Panc1 (cell line): Measurements from ENCODE around the gene ATP2B2. TPM values are rescaled to one million over a fixed set of nuclear protein-coding genes. Genes with fewer than 3 reads are reported as not detected.

Experiments used
- ATAC-seq: fragments of 200-7000 bp; cut with Tn5 transposase; 2 replicates; pipeline ENCODE4 v1.9.1; 2020; ENCODE audit warnings: mild to moderate bottlenecking, moderate library complexity
- BruUV-seq: library from RNA; stranded (reverse); fragments of 400-500 nt; replicated peaks from 2 replicates; lab custom pipeline; 2021; lab: Mats Ljungman, UMichigan
- CTCF ChIA-PET: fragments of 300-600 bp; sonication (Branson Sonifier 250); formaldehyde crosslinking; loops from one replicate; lab custom pipeline; 2022; ENCODE audit warnings: antibody characterized with exemption; lab: Charles Lee
- POLR2A ChIA-PET: fragments of 300-600 bp; sonication (Branson Sonifier 250); formaldehyde crosslinking; loops from one replicate; lab custom pipeline; 2022; ENCODE audit warnings: antibody characterized with exemption; lab: Charles Lee
- DNase-seq: peaks from one replicate; pipeline ENCODE4 v3.0.0-alpha.2; 2010; ENCODE audit warnings: low read depth, low spot score
- H3K27ac ChIP-seq: 2 replicates; pipeline ENCODE4 v1.5.1; 2011; ENCODE audit warnings: mild to moderate bottlenecking, low read length, inconsistent platforms
- H3K27me3 ChIP-seq: fragments of 200-500 bp; sonication (Bioruptor generic); 2 replicates; pipeline ENCODE4 v1.6.0; 2014; ENCODE audit warnings: low read length, inconsistent platforms; ENCODE audit not compliant: control insufficient read depth, insufficient read depth
- H3K36me3 ChIP-seq: fragments of 200-500 bp; sonication (Bioruptor generic); 2 replicates; pipeline ENCODE4 v1.5.1; 2014; ENCODE audit warnings: inconsistent platforms, mild to moderate bottlenecking, low read length, moderate library complexity; ENCODE audit not compliant: control insufficient read depth, insufficient read depth
- H3K4me1 ChIP-seq: 2 replicates; pipeline ENCODE4 v1.5.1; 2011; ENCODE audit warnings: inconsistent platforms, mild to moderate bottlenecking, low read length, moderate library complexity; ENCODE audit not compliant: control insufficient read depth, insufficient read depth
- H3K4me3 ChIP-seq, 2 experiments: 2 replicates each; pipeline ENCODE4 v1.5.1; 2011 to 2012; ENCODE audit warnings: low read depth in 2 of 2, low read length in 2 of 2, mild to moderate bottlenecking in 2 of 2, inconsistent platforms in 1 of 2, moderate library complexity in 1 of 2
- H3K9me3 ChIP-seq: fragments of 200-500 bp; sonication (Bioruptor generic); 2 replicates; pipeline ENCODE4 v1.5.1; 2014; ENCODE audit warnings: low read depth, mild to moderate bottlenecking, inconsistent platforms, low read length, moderate library complexity; ENCODE audit not compliant: control insufficient read depth, insufficient read depth
- POLR2AphosphoS5 ChIP-seq: IDR thresholded peaks from 2 replicates; pipeline ENCODE4 v1.6.1; 2012; ENCODE audit warnings: mild to moderate bottlenecking, low read depth, low read length, moderate library complexity
- SIN3A ChIP-seq: IDR thresholded peaks from 2 replicates; pipeline ENCODE4 v1.6.1; 2012; ENCODE audit warnings: low read depth, mild to moderate bottlenecking, low read length, moderate library complexity, borderline replicate concordance; ENCODE audit not compliant: insufficient read depth
- TCF7L2 ChIP-seq: IDR thresholded peaks from 2 replicates; pipeline ENCODE4 v1.6.1; 2011; ENCODE audit warnings: mild to moderate bottlenecking, low read depth, low read length, inconsistent platforms
- in situ Hi-C: cut with HindIII; loops from 2 replicates; pipeline ENCODE4 v1.10.0; 2016; ENCODE audit warnings: low sequenced_read_pairs, low pct_unique_long_range_greater_than_20kb
- intact Hi-C: fragments of 100-400 bp; cut with micrococcal nuclease; formaldehyde crosslinking; loops from one replicate; pipeline ENCODE4 v1.10.0; 2022; ENCODE audit not compliant: unreplicated experiment
- total RNA-seq: library from RNA; stranded (reverse); gene quantifications from one replicate; pipeline ENCODE4 v1.2.1, GENCODE V29; 2021; ENCODE audit not compliant: unreplicated experiment
- TF ChIP-seq, protein P1 (sequence below), 2 experiments: IDR thresholded peaks; 2 replicates each; pipeline ENCODE4 v1.6.1; 2011 to 2012; ENCODE audit warnings: low read depth in 2 of 2, control low read depth in 1 of 2, low read length in 1 of 2, mild to moderate bottlenecking in 1 of 2, moderate library complexity in 1 of 2; ENCODE audit not compliant: insufficient read depth in 1 of 2
- TF ChIP-seq, protein P2 (sequence below): fragments of 450-650 bp; IDR thresholded peaks from 2 replicates; pipeline ENCODE4 v1.5.1; 2017; ENCODE audit warnings: mild to moderate bottlenecking

Gene ATP2B2
- total RNA-seq, 1 experiment from 2014 or later = not detected

DNA sequence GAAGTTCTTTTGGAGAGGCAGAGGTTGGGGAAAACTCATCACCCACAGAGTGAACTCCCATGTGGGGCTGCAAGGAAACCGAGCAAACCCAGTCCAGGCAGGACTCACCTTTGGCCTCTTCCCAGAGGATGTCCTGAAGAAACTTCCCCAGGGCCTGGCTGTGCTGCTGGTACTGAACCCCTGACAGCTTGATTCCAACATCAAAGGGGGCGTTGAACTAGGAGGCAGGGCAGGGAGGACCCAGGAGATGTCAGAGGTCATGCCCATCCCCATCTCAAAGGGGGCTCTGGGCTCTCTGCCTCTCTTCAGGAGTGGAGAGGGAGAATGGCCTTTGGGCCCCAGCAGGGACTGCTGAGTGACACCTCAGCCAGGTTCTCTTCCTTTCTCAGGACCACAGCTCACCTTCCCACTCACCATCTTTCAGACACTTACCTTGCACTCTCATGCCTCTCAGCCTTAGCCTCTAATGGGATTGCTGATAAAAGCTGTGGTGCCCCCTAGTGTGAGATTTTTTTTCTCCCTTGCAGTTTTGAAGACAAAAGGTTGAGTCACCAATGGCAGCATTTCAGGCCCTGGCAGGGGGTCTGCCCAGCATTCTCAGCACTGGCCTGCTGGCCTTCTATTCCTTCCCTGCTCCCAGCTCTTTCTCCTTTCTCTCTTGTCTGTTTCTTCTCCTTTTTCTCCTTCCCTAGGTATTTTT, 218.6 kb downstream of the ATP2B2 start:
- H3K4me3 ChIP-seq = no peak overlapping the region
- in situ Hi-C loops (no loop called here), intact Hi-C loops (no loop called here)
- POLR2A ChIA-PET = no interaction called here
- H3K27ac ChIP-seq = no peak overlapping the region
- ATAC-seq (peak; percentile 75), DNase-seq (peak; percentile 13)
- TF ChIP-seq, protein P1, sequence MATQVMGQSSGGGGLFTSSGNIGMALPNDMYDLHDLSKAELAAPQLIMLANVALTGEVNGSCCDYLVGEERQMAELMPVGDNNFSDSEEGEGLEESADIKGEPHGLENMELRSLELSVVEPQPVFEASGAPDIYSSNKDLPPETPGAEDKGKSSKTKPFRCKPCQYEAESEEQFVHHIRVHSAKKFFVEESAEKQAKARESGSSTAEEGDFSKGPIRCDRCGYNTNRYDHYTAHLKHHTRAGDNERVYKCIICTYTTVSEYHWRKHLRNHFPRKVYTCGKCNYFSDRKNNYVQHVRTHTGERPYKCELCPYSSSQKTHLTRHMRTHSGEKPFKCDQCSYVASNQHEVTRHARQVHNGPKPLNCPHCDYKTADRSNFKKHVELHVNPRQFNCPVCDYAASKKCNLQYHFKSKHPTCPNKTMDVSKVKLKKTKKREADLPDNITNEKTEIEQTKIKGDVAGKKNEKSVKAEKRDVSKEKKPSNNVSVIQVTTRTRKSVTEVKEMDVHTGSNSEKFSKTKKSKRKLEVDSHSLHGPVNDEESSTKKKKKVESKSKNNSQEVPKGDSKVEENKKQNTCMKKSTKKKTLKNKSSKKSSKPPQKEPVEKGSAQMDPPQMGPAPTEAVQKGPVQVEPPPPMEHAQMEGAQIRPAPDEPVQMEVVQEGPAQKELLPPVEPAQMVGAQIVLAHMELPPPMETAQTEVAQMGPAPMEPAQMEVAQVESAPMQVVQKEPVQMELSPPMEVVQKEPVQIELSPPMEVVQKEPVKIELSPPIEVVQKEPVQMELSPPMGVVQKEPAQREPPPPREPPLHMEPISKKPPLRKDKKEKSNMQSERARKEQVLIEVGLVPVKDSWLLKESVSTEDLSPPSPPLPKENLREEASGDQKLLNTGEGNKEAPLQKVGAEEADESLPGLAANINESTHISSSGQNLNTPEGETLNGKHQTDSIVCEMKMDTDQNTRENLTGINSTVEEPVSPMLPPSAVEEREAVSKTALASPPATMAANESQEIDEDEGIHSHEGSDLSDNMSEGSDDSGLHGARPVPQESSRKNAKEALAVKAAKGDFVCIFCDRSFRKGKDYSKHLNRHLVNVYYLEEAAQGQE (IDR thresholded peaks at IDR 0.05; ENCODE audit: insufficient read depth in 1 of 2, low read depth in 2 of 2, low read length in 1 of 2) = no peak
- TF ChIP-seq, protein P2, sequence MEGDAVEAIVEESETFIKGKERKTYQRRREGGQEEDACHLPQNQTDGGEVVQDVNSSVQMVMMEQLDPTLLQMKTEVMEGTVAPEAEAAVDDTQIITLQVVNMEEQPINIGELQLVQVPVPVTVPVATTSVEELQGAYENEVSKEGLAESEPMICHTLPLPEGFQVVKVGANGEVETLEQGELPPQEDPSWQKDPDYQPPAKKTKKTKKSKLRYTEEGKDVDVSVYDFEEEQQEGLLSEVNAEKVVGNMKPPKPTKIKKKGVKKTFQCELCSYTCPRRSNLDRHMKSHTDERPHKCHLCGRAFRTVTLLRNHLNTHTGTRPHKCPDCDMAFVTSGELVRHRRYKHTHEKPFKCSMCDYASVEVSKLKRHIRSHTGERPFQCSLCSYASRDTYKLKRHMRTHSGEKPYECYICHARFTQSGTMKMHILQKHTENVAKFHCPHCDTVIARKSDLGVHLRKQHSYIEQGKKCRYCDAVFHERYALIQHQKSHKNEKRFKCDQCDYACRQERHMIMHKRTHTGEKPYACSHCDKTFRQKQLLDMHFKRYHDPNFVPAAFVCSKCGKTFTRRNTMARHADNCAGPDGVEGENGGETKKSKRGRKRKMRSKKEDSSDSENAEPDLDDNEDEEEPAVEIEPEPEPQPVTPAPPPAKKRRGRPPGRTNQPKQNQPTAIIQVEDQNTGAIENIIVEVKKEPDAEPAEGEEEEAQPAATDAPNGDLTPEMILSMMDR = peak; percentile 71
- no TSS peak for BruUV-seq
- H3K4me1 ChIP-seq = no peaks in the 10 kb centered on the region
- H3K27me3 ChIP-seq = no peaks in the 10 kb centered on the region
- CTCF ChIA-PET = interaction anchor here (1.6 kb wide), 1 partner anchor 17 kb away, joined by 3 read pairs; no protein-coding TSS in a partner anchor
- no peaks in the 10 kb centered on the region for H3K9me3 ChIP-seq
- peaks cover 9% of the 10 kb centered on the region; the same call in 1 of the 2 replicates for H3K36me3 ChIP-seq

DNA sequence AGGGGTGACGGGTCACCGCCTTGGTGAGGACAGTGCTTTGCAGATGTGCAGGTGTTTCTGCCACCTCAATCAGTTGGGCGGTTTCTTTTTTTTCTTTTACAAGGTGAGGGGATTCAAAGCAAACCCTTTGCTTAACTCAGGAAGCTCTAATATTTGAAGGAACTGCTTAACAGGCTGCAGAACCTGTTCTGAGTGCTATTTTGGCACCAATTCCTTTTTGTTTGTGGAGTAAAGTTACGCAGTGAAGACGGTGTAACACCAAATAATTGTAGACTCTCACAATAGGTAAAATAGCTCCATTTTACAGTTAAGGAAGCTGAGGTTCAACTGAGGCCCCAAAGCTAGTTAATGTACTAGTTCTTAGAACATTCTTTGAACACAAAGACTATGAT, 219.3 kb downstream of the ATP2B2 start:
- Histone ChIP-seq H3K4me3 (no peak overlapping the region), H3K4me1 (no peaks in the 10 kb centered on the region), H3K36me3 (peaks cover 9% of the 10 kb centered on the region; the same call in 1 of the 2 replicates), H3K27ac (no peak overlapping the region), H3K27me3 (no peaks in the 10 kb centered on the region), H3K9me3 (no peaks in the 10 kb centered on the region)
- no TSS peak for BruUV-seq
- in situ Hi-C loops (no loop called here), intact Hi-C loops (no loop called here)
- ChIA-PET CTCF (interaction anchor here (1.6 kb wide), 1 partner anchor 17 kb away, joined by 3 read pairs; no protein-coding TSS in a partner anchor), POLR2A (no interaction called here)
- TF ChIP-seq POLR2AphosphoS5 (no peak), TCF7L2 (no peak), SIN3A (no peak)
- TF ChIP-seq, protein P2 = no peak
- TF ChIP-seq, protein P1 (IDR thresholded peaks at IDR 0.05; ENCODE audit: insufficient read depth in 1 of 2, low read depth in 2 of 2, low read length in 1 of 2) = no peak
- DNase-seq = no peak
- ATAC-seq = no peak
